Kidney (tissue), 14 donors: Measurements from ENCODE around the gene MLX. TPM values are rescaled to one million over a fixed set of nuclear protein-coding genes. Genes with fewer than 3 reads are reported as not detected.

ENCODE experiments used
- DNase-seq, 5 donors: peaks; one replicate each; pipeline ENCODE4 v3.0.0-alpha.2; 2013 to 2020
- FAIRE-seq: peaks from 2 replicates; lab custom pipeline; 2012; peaks lifted over from hg19 to GRCh38; lab: Jason Lieb, UNC
- H3K27ac ChIP-seq, 2 donors: one replicate each; pipeline ENCODE4 v1.7.0; 2013; ENCODE audit warnings: low read depth in 2 of 2, low read length in 2 of 2, inconsistent platforms in 1 of 2
- H3K27me3 ChIP-seq: one replicate; pipeline ENCODE4 v1.7.1; 2013; ENCODE audit warnings: low read length, inconsistent platforms; ENCODE audit not compliant: control insufficient read depth, insufficient read depth
- H3K36me3 ChIP-seq, 3 donors: one replicate each; pipeline versions ENCODE4 v1.7.0 to v1.7.1; 2013; ENCODE audit warnings: low read length in 3 of 3, control low read depth in 1 of 3, inconsistent platforms in 1 of 3; ENCODE audit not compliant: insufficient read depth in 3 of 3, control insufficient read depth in 2 of 3
- H3K4me1 ChIP-seq, 3 donors: one replicate each; pipeline versions ENCODE4 v1.7.0 to v1.7.1; 2013; ENCODE audit warnings: low read length in 3 of 3, inconsistent platforms in 1 of 3, low read depth in 1 of 3; ENCODE audit not compliant: control insufficient read depth in 2 of 3, insufficient read depth in 2 of 3
- H3K4me3 ChIP-seq, 3 donors: one replicate each; pipeline versions ENCODE4 v1.7.0 to v1.8.1; 2013; ENCODE audit warnings: low read length in 3 of 3, control low read depth in 1 of 3, inconsistent platforms in 1 of 3
- H3K9ac ChIP-seq, 3 donors: one replicate each; pipeline versions ENCODE4 v1.7.0 to v1.7.1; 2013; ENCODE audit warnings: low read length in 3 of 3, control low read depth in 1 of 3, inconsistent platforms in 1 of 3
- H3K9me3 ChIP-seq, 3 donors: one replicate each; pipeline versions ENCODE4 v1.7.0 to v1.7.1; 2013; ENCODE audit warnings: low read length in 3 of 3, control low read depth in 1 of 3, inconsistent platforms in 1 of 3; ENCODE audit not compliant: control insufficient read depth in 2 of 3, insufficient read depth in 1 of 3
- CTCF ChIP-seq: IDR thresholded peaks from 3 replicates; pipeline ENCODE4 v1.5.1; 2012; ENCODE audit warnings: mild to moderate bottlenecking, moderate library complexity, borderline replicate concordance; ENCODE audit not compliant: insufficient read depth; ENCODE audit errors: extremely low read depth
- intact Hi-C: fragments of 100-400 bp; cut with DNase I; formaldehyde crosslinking; loops from one replicate; pipeline ENCODE4 v1.11.1; 2022
- polyA plus RNA-seq: library from polyadenylated mRNA; stranded (reverse); fragments of 350-450 nt; fragmentation: Illumina TruSeq; extraction: RNeasy Lipid Tissue Mini Kit (QIAGEN cat#74804); gene quantifications from one replicate; pipeline ENCODE4 v1.2.3, GENCODE V29; 2014; ENCODE audit warnings: low read depth, low replicate concordance; ENCODE audit not compliant: insufficient read depth
- total RNA-seq: library from RNA; stranded (reverse); fragmentation: NEBNext Ultra II Directional; extraction: Animal tissue kit (Norgen Biotek cat#: 25700); gene quantifications from one replicate; pipeline ENCODE4 v1.2.1, GENCODE V29; 2021
- donor health status: control.
- donor health status: control.
- donor health status: control.
- donor health status: control.
- donor health status: control.
- donor health status: DM: yes; HTN: yes; CAD: no.
- donor health status: Normal renal cell carcinoma (clear cell type).

MLX gene
- total and polyA plus RNA-seq, 2 donors from 2014 or later, result 38.7 to 41.0 TPM

DNA sequence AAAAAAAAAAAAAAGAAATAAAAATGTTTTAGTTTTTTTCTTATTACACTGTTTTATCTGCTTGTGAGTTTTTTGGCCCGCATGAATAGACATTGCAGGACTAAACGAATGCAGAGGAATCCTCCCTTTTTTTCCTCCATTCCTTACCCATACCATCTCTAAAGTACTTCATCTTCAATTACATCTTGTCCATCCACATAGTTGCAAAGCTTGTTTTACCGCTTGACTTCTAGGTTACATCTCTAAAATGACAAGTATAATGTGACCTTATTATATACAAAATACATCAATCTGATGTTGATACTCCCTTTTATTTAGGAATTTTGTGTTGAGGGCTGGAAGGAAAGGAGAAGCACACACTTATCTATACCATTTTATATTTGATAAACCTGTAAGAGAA is 29.5 kb downstream of the MLX start:
- no peak for DNase-seq
- intact Hi-C loops, result no loop called here
- no peaks in the 10 kb centered on the region for H3K9me3 ChIP-seq
- H3K4me1 ChIP-seq, result no peaks in the 10 kb centered on the region
- no peaks in the 10 kb centered on the region for H3K27me3 ChIP-seq
- H3K4me3 ChIP-seq, result no peak overlapping the region
- FAIRE-seq, result no peak
- peaks cover 0 to 9% (median 0%) of the 10 kb centered on the region in 3 donors for H3K36me3 ChIP-seq
- no peak for TF ChIP-seq CTCF
- H3K9ac ChIP-seq, result no peak overlapping the region
- H3K27ac ChIP-seq, result no peak overlapping the region

GRCh38 chr17:42598905-42599304 is 32.0 kb downstream of the MLX start:
- Histone ChIP-seq H3K9me3 (no peaks in the 10 kb centered on the region), H3K27ac (no peak overlapping the region), H3K9ac (no peak overlapping the region), H3K27me3 (no peaks in the 10 kb centered on the region), H3K4me1 (no peaks in the 10 kb centered on the region), H3K36me3 (peaks cover 0 to 4% (median 0%) of the 10 kb centered on the region in 3 donors), H3K4me3 (no peak overlapping the region)
- intact Hi-C loops, result no loop called here
- FAIRE-seq, result no peak
- no peak for TF ChIP-seq CTCF
- no peak for DNase-seq

DNA sequence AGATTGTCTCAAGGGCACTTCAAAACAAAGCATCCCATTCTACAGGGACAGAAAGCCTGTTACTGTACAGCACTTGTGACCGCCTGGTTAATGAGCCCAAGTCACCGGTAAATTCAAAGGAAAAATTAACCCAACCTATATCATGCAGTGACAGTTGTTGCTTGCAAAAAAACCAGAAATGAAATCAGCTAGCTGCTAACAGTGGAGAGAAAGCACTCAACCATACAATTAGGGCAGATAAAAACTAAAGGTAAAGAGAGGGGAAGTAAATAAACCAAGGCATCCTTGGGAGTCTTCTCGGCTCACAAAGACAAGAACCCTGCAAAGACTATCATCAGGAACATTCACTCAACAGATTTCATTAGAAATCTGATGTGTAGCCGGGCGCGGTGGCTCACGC is 36.4 kb downstream of the MLX start:
- Histone ChIP-seq H3K9ac (no peak overlapping the region), H3K9me3 (no peaks in the 10 kb centered on the region), H3K36me3 (no peaks in the 10 kb centered on the region), H3K27me3 (no peaks in the 10 kb centered on the region), H3K27ac (no peak overlapping the region), H3K4me3 (no peak overlapping the region), H3K4me1 (peaks cover 0 to 7% (median 6%) of the 10 kb centered on the region in 3 donors)
- FAIRE-seq (no peak), DNase-seq (no peak)
- no peak for TF ChIP-seq CTCF
- intact Hi-C loops, result no loop called here

- Histone ChIP-seq H3K36me3 (peaks cover 0 to 10% (median 8%) of the 10 kb centered on the region in 3 donors), H3K27me3 (no peaks in the 10 kb centered on the region), H3K9me3 (no peaks in the 10 kb centered on the region), H3K9ac (peak overlapping the region in 2 of 3 donors; percentile 78 to 98), H3K4me3 (peak overlapping the region in 2 of 3 donors; percentile 93 to 97), H3K27ac (no peak overlapping the region), H3K4me1 (peaks cover 0 to 9% (median 6%) of the 10 kb centered on the region in 3 donors)
- FAIRE-seq (no peak), DNase-seq (no peak)
- no peak for TF ChIP-seq CTCF
- intact Hi-C loops, result no loop called here
These were observed 40.9 kb downstream of the MLX start for GRCh38 chr17:42607769-42608168.
